Keratinocyte (primary cell): ENCODE measurements around the gene MBNL2. TPM values are rescaled to one million over a fixed set of nuclear protein-coding genes. Genes with fewer than 3 reads are reported as not detected.

Source experiments
- DNase-seq: peaks from one replicate; pipeline ENCODE4 v3.0.0-alpha.2; 2011; ENCODE audit warnings: low read depth, missing footprints, low spot score
- FAIRE-seq: peaks from 2 replicates; lab custom pipeline; 2011; peaks lifted over from hg19 to GRCh38; lab: Jason Lieb, UNC
- H2AFZ ChIP-seq: 2 replicates; pipeline ENCODE4 v1.6.0; 2012; ENCODE audit warnings: low read length, control low read depth, inconsistent platforms; ENCODE audit not compliant: control insufficient read depth
- H3K27ac ChIP-seq: 2 replicates; pipeline ENCODE4 v1.5.1; 2011; ENCODE audit warnings: low read length; ENCODE audit not compliant: control insufficient read depth, insufficient read depth
- H3K27me3 ChIP-seq: 3 replicates; pipeline ENCODE4 v1.6.0; 2011; ENCODE audit warnings: low read length; ENCODE audit not compliant: control insufficient read depth, insufficient read depth; ENCODE audit errors: extremely low read depth
- H3K36me3 ChIP-seq, 2 experiments: 2 replicates in 1 of 2; 3 replicates in 1 of 2; pipeline ENCODE4 v1.5.1; 2011; ENCODE audit warnings: low read length in 2 of 2, mild to moderate bottlenecking in 1 of 2; ENCODE audit not compliant: control insufficient read depth in 2 of 2, insufficient read depth in 2 of 2; ENCODE audit errors: extremely low read depth in 1 of 2
- H3K4me1 ChIP-seq: 3 replicates; pipeline ENCODE4 v1.5.1; 2011; ENCODE audit warnings: low read length; ENCODE audit not compliant: control insufficient read depth, insufficient read depth; ENCODE audit errors: extremely low read depth
- H3K4me2 ChIP-seq: 3 replicates; pipeline ENCODE4 v1.6.0; 2011; ENCODE audit warnings: low read depth, low read length; ENCODE audit not compliant: control insufficient read depth, insufficient read depth; ENCODE audit errors: extremely low read depth
- H3K4me3 ChIP-seq, 3 experiments: fragments of 200-600 bp in 1 of 3; sonication (generic) in 1 of 3; 2 replicates in 2 of 3; 3 replicates in 1 of 3; pipeline ENCODE4 v1.5.1; 2011 to 2016; ENCODE audit warnings: low read length in 3 of 3, mild to moderate bottlenecking in 3 of 3, control low read depth in 2 of 3, inconsistent platforms in 1 of 3, low read depth in 1 of 3, mixed read lengths in 1 of 3, mixed run types in 1 of 3, moderate library complexity in 1 of 3; ENCODE audit not compliant: control insufficient read depth in 2 of 3, insufficient read depth in 2 of 3; ENCODE audit errors: extremely low read depth in 1 of 3
- H3K79me2 ChIP-seq: 2 replicates; pipeline ENCODE4 v1.6.0; 2012; ENCODE audit warnings: low read length; ENCODE audit not compliant: control insufficient read depth, insufficient read depth
- H3K9ac ChIP-seq: 3 replicates; pipeline ENCODE4 v1.6.0; 2011; ENCODE audit warnings: low read length; ENCODE audit not compliant: control insufficient read depth, insufficient read depth; ENCODE audit errors: extremely low read depth
- H3K9me1 ChIP-seq: 3 replicates; pipeline ENCODE4 v1.6.0; 2011; ENCODE audit warnings: low read length; ENCODE audit not compliant: control insufficient read depth, insufficient read depth; ENCODE audit errors: extremely low read depth
- H3K9me3 ChIP-seq: 2 replicates; pipeline ENCODE4 v1.5.1; 2012; ENCODE audit warnings: low read depth, low read length; ENCODE audit not compliant: control insufficient read depth
- H4K20me1 ChIP-seq: 3 replicates; pipeline ENCODE4 v1.6.0; 2011; ENCODE audit warnings: low read length; ENCODE audit not compliant: control insufficient read depth, insufficient read depth; ENCODE audit errors: extremely low read depth
- CTCF ChIP-seq, 3 experiments: IDR thresholded peaks in 1 of 3; conservative IDR thresholded peaks in 1 of 3; optimal IDR thresholded peaks in 1 of 3; 2 replicates in 2 of 3; 3 replicates in 1 of 3; pipeline versions ENCODE3 to v1.5.1; 2011; ENCODE audit warnings: low read length in 3 of 3, mild to moderate bottlenecking in 3 of 3, moderate library complexity in 2 of 3, control low read depth in 1 of 3, inconsistent platforms in 1 of 3; ENCODE audit not compliant: insufficient read depth in 2 of 3; ENCODE audit errors: extremely low read depth in 1 of 3
- EZH2 ChIP-seq: IDR thresholded peaks from one replicate; pipeline ENCODE4 v1.6.1; 2012; ENCODE audit warnings: inconsistent platforms, mild to moderate bottlenecking, low read length, moderate library complexity
- dilution Hi-C: fragments of 300-500 bp; cut with MboI; formaldehyde crosslinking; loops from one replicate; pipeline ENCODE4 v1.7.0; 2020; ENCODE audit warnings: low sequenced_read_pairs; ENCODE audit not compliant: extremely low pct_ligation_motif_present
- polyA plus RNA-seq, 5 experiments: library from polyadenylated mRNA; depleted of rRNA in 3 of 5; stranded (reverse) in 3 of 5; stranded (forward) in 1 of 5; unstranded in 1 of 5; fragments of >200 nt; gene quantifications; 1 replicate in 1 of 5; 2 replicates in 3 of 5; 3 replicates in 1 of 5; pipeline versions ENCODE4 v1.2.1 to v1.2.3, GENCODE V29; 2011 to 2012; ENCODE audit warnings: missing spikeins in 2 of 5, low read depth in 1 of 5, low replicate concordance in 1 of 5

MBNL2 gene
- polyA plus RNA-seq, 1 donor (not counting 4 experiments of a cell fraction or from before 2014, with no cell fraction given): 28.4 TPM

- H2AFZ ChIP-seq: no peak overlapping the region
- DNase-seq (no peak), FAIRE-seq (peak; percentile 64)
- no peak overlapping the region for H3K4me3 ChIP-seq
- no peaks in the 10 kb centered on the region for H3K9me1 ChIP-seq
- no peaks in the 10 kb centered on the region for H3K9me3 ChIP-seq
- H3K9ac ChIP-seq: no peak overlapping the region
- H3K79me2 ChIP-seq: peaks cover 5% of the 10 kb centered on the region
- H3K4me1 ChIP-seq: peaks cover 45% of the 10 kb centered on the region
- no peak overlapping the region for H3K27ac ChIP-seq
- H3K4me2 ChIP-seq: no peak overlapping the region
- no peak for TF ChIP-seq CTCF (optimal IDR thresholded peaks at IDR 0.05 in 1 of 3, IDR thresholded peaks at IDR 0.05 in 1 of 3, conservative IDR thresholded peaks at IDR 0.05 in 1 of 3; ENCODE audit: extremely low read depth in 1 of 3, insufficient read depth in 2 of 3, low read length in 3 of 3)
- no peak for TF ChIP-seq EZH2
- no peaks in the 10 kb centered on the region for H3K27me3 ChIP-seq
- H3K36me3 ChIP-seq: no peaks in the 10 kb centered on the region
- H4K20me1 ChIP-seq: no peaks in the 10 kb centered on the region
- dilution Hi-C loops: no loop called here
These were observed 84.5 kb downstream of the MBNL2 start for GRCh38 chr13:97306645-97307044.

- Histone ChIP-seq H3K27me3 (no peaks in the 10 kb centered on the region), H3K4me1 (peaks cover 39% of the 10 kb centered on the region), H3K9ac (peak overlapping the region; percentile 38), H3K79me2 (peaks cover 5% of the 10 kb centered on the region), H3K36me3 (no peaks in the 10 kb centered on the region), H3K4me2 (peak overlapping the region; percentile 67), H2AFZ (no peak overlapping the region), H3K4me3 (peak overlapping the region in 1 of 3 experiments; percentile 26), H3K27ac (peak overlapping the region; percentile 40), H4K20me1 (no peaks in the 10 kb centered on the region), H3K9me3 (no peaks in the 10 kb centered on the region), H3K9me1 (no peaks in the 10 kb centered on the region)
- FAIRE-seq: no peak
- dilution Hi-C loops: no loop called here
- DNase-seq: no peak
- TF ChIP-seq CTCF (optimal IDR thresholded peaks at IDR 0.05 in 1 of 3, IDR thresholded peaks at IDR 0.05 in 1 of 3, conservative IDR thresholded peaks at IDR 0.05 in 1 of 3; ENCODE audit: extremely low read depth in 1 of 3, insufficient read depth in 2 of 3, low read length in 3 of 3) (no peak), EZH2 (no peak)
These were observed 85.2 kb downstream of the MBNL2 start for GRCh38 chr13:97307118-97307881.
